Activated CD8-positive, alpha-beta memory T cell treated with anti-CD3 and anti-CD28 coated beads, Interleukin-2, amount 50 U/mL, for 48 hours (primary cell): ENCODE results near the gene PES1.
"Not testable (repeated sequence)": the region's sequence is repeated elsewhere in the genome, so short reads cannot be mapped to it uniquely, and the experiment has no call there.

ENCODE experiments used
- DNase-seq: peaks from one replicate; pipeline ENCODE4 v3.0.0-alpha.2; 2020

PES1 gene

GRCh38 chr22:30607939-30608338, 16.2 kb upstream of the PES1 start:
- DNase-seq: no peak

DNA sequence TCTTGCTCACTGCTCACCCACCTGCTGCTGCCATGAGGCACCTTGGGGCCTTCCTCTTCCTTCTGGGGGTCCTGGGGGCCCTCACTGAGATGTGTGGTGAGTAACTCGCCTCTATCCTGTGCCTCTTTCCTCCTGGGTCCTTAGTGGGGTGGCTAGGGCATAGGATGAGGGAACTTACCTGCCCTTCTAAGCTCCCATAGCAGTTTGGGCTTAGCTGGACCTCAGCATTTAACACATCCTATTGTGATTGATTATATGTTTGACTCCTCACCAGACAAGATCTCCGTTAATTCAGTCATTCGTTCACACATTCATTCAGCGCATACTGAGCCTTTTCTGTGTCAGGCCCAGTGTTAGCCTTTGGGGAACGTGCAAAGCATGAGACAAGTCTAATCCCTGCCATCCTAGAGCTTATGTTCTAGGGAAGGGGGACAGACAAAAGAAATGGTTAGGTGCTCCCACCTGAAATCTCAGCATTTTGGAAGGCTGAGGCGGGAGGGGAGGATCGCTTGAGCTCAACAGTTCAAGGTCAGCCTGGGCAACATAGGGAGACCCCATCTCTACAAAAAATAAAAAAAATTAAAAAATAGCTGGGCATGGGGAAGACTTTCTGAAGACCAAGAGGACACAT, 15.7 kb upstream of the PES1 start:
- DNase-seq: no peak

DNA sequence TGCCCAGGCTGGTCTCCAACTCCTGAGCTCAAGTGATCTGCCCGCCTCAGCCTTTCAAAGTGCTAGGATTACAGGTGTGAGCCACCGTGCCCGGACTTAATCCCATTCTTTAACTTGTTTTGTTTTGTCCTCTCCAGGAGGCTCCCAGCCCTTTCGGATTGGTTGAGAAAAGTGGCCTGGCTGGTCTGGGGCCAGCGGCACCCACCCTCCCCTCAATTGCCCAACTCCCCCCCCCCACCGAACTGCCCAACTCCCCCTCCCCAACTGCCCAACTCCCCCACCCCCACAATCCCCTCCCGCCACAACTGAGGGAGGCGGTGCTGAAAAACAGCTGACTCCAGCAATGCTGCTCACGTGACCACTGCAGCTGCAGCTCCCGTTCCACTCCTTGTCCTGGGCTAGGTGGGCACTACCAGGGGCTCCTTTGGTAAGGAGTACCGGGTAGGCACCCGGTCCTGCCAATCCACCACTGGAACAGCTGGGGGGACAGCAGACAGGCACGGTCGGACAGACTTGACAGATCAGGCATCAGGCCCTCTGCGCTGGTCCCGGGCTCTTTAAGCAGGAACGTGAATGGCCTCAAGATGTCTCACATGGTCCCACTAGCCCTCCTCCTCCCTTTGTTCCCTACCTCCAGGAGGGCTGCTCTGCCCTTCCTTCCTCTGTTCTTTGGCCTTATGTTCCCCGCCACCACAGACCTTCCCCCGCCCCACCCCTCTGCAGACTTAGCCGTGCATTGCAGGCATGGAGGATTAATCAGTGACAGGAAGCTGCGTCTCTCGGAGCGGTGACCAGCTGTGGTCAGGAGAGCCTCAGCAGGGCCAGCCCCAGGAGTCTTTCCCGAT, 15.0 kb upstream of the PES1 start, which contains the start of gene TCN2:
Gene TCN2, plus strand, starts transcription at position 720 of the 845 bp plus-strand sequence. CDS start 158 bp downstream, outside the sequence.
- peak; percentile 66 for DNase-seq

- peak; percentile 64 for DNase-seq
Observed at GRCh38 chr22:30605449-30606110, 13.9 kb upstream of the PES1 start.

- no peak for DNase-seq
Observed at GRCh38 chr22:30604723-30605122, 13.0 kb upstream of the PES1 start.

- no peak for DNase-seq
Observed at GRCh38 chr22:30603801-30604200, 12.1 kb upstream of the PES1 start.

DNA sequence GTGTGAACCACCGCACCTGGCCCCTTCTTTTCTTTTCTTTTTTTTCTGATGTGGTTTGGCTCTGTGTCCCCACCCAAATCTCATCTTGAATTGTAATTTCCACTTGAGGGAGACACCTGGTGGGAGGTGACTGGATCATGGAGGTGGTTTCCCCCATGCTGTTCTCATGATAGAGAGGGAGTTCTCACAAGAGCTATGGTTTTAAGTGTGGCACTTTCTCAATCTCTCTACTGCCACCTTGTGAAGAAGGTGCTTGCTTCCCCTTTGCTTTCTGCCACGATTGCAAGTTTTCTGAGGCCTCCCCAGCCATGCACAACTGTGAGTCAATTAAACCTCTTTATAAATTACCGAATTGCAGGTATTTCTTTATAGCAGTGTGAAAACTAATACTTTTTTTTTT, 10.3 kb upstream of the PES1 start:
- no peak for DNase-seq

DNA sequence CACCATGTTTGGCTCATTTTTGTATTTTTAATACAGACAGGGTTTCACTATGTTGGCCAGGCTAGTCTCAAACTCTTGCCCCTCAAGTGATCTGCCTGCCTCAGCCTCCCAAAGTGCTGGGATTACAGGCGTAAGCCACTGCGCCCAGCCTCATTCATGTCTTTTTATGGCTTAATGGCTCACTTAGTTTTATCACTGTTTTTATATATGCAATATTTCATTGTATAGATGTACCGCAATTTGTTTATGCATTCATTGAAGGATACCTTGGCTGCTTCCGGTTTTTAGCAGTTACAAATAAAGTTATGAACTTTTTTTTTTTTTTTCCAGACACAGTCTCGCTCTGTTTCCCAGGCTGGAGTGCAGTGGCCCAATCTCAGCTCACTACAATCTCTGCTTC, 9.8 kb upstream of the PES1 start:
- no peak for DNase-seq

GRCh38 chr22:30600921-30601320, 9.2 kb upstream of the PES1 start:
- no peak for DNase-seq

GRCh38 chr22:30598986-30599385, 7.3 kb upstream of the PES1 start:
- DNase-seq: no peak

DNA sequence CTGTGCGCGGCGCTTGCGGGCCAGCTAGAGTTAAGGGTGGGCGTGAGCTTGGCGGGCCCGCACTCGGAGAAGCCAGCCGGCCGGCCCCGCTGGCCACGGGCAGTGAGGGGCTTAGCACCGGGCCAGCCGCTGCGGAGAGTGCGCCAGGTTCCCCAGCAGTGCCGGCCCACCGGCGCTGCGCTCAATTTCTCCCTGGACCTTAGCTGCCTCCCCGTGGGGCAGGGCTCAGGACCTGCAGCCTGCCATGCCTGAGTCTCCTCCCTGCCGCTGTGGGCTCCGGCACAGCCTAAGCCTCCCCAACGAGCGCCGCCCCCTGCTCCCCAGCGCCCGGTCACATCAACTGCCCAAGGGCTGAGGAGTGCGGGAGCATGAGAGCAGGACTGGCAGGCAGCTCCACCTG, 5.2 kb upstream of the PES1 start:
- no peak for DNase-seq

DNA sequence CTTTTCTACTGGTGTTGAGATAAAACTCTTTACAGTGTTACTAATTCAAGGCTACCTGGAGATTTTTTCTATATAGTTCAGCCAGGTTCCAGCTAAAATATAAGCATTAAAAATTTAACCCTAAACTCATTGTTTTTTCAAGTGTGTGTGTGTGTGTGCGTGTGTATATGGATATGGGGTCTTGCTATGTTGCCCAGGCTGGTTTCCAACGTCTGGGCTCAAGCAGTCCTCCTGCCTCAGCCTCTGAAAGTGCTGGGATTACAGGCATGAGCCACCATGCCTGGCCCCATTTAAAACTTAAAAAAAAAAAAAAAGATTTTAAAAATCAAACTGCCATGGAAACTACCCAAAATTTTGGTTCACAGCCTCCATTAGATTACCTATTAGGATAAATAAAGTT, 4.5 kb upstream of the PES1 start:
- DNase-seq: no peak

- not testable (repeated sequence) for DNase-seq
Observed at GRCh38 chr22:30592360-30592713, 627 bp upstream of the PES1 start.

DNA sequence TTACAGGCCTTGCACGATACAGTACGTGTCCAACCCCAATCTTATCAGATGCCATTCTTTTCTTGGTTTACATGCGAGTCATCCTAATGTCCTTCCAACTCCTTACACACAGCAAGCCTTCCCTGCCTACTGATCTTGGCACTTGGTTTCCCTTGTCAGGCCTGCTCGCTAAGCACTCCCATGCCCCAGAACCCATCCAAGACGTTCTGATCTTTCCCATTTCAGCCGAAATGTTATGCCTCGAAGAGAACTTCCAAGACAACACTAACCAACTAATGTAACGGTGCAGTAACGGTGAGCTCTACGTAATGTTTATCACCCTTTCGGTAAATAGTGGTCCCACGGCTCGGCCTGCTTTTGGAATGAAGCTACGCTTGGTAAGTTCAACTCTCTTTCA, 521 bp downstream of the PES1 start:
- DNase-seq: no peak

DNA sequence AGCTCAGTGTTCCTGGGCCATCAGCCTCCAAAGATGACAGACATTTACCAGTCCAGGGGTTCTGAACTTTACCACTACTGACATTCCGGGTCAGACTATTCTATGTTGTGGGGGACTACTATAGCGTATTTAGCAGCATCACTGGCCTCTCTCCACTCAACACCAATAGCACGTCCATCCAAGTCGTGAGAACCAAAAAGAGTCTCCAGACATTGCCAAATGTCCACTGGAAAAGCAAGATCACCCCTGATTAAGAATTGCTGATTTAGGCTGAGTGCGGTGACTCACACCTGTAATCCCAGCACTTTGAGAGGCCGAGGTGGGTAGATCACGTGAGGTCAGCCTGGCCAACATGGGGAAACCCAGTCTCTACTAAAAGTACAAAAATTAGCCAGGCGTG, 5.3 kb downstream of the PES1 start:
- no peak for DNase-seq

- DNase-seq: no peak
Observed at GRCh38 chr22:30584441-30584840, 7.3 kb downstream of the PES1 start.

- DNase-seq: no peak
Observed at GRCh38 chr22:30582788-30583545, 8.7 kb downstream of the PES1 start.

GRCh38 chr22:30582051-30582450, 9.7 kb downstream of the PES1 start:
- DNase-seq: no peak

DNA sequence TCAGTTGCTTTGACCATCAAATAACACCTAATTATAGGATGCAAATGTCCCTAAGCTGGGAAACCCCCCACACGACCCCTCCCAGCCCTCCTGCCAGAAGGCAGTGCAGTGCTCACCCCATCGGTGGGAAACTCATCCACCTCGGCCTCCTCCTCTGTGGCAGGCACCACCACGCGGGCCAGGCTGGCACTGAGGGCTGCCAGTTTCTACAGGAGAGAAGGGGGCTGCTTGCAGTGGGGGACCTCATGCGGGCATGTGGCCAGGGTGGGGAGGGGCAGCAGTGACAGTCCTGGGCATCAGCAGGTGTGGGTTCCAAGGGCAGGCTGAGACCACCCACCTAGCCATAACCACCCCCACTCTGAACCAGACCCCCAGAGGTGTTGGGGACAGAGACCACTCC, 10.8 kb downstream of the PES1 start:
- DNase-seq: no peak

- DNase-seq: no peak
Observed at GRCh38 chr22:30578481-30578880, 13.2 kb downstream of the PES1 start.

DNA sequence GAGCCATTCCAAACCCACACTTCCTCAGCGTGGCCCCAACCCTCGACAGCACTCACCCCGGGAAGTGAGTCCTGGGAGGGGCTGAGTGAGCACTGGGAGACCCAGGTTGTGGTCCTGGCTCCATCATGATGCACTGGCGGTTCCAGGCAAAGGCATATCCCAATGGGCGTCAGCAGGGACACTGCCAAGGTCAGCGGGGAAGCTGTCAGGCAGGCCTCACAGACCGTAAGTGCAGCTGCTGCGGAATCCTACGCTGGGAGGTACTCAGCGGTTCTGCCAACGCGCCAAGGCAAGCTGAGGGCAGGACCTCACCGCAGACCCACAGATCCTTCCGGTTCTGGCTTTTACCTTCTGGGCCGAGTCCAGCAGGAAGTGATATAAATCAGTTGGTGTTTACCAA, 15.9 kb downstream of the PES1 start:
- no peak for DNase-seq

GRCh38 chr22:30574997-30575671, 16.6 kb downstream of the PES1 start:
- no peak for DNase-seq
